HEK293 (cell line): ENCODE results near the gene ZMYM4.
A peak's percentile ranks its signal among the peaks of the same experiment; 100 is the strongest.

Experiments
- CTCF ChIA-PET: fragments of 350-600 bp; formaldehyde crosslinking; extraction: SDS; loops from one replicate; lab custom pipeline; 2021; ENCODE audit warnings: antibody characterized with exemption; lab: Yijun Ruan, JAX
- POLR2A ChIA-PET: fragments of 300-600 bp; formaldehyde crosslinking; extraction: SDS; loops from one replicate; lab custom pipeline; 2020; ENCODE audit warnings: antibody characterized with exemption, inconsistent platforms; lab: Yijun Ruan, JAX
- H3K27ac ChIP-seq: fragments of 200-500 bp; sonication (Bioruptor generic); 2 replicates; pipeline ENCODE4 v1.5.1; 2014; ENCODE audit warnings: low read depth, low read length, control low read depth, inconsistent platforms; ENCODE audit errors: extremely low read depth
- H3K36me3 ChIP-seq, 2 experiments: fragments of 200-500 bp in 1 of 2; sonication (Bioruptor generic) in 1 of 2; 1 replicate in 1 of 2; 2 replicates in 1 of 2; pipeline ENCODE4 v1.5.1; 2014 to 2017; ENCODE audit warnings: inconsistent platforms in 2 of 2, low read length in 2 of 2; ENCODE audit not compliant: control insufficient read depth in 2 of 2, insufficient read depth in 1 of 2
- H3K4me1 ChIP-seq: fragments of 200-500 bp; sonication (Bioruptor generic); 2 replicates; pipeline ENCODE4 v1.5.1; 2014; ENCODE audit warnings: mild to moderate bottlenecking, low read length, inconsistent platforms; ENCODE audit not compliant: control insufficient read depth, insufficient read depth
- H3K4me3 ChIP-seq: 2 replicates; pipeline ENCODE4 v1.5.1; 2011; ENCODE audit warnings: low read depth, mild to moderate bottlenecking, control low read depth, low read length, moderate library complexity
- H3K9me3 ChIP-seq: fragments of 200-500 bp; sonication (Bioruptor generic); 2 replicates; pipeline ENCODE4 v1.5.1; 2014; ENCODE audit warnings: low read depth, low read length, inconsistent platforms; ENCODE audit not compliant: control insufficient read depth, insufficient read depth
- TCF7L2 ChIP-seq: IDR thresholded peaks from 2 replicates; pipeline ENCODE4 v1.6.1; 2011; ENCODE audit warnings: low read depth, mild to moderate bottlenecking, inconsistent platforms, low read length, moderate library complexity, borderline replicate concordance
- WT1 ChIP-seq: fragments of 450-650 bp; formaldehyde crosslinking; IDR thresholded peaks from 2 replicates; pipeline ENCODE4 v1.5.1; 2016; ENCODE audit warnings: missing biosample characterization, missing genetic modification characterization
- ZNF121 ChIP-seq: fragments of 450-650 bp; formaldehyde crosslinking; IDR thresholded peaks from 2 replicates; pipeline ENCODE4 v1.5.1; 2016; ENCODE audit warnings: missing biosample characterization, missing genetic modification characterization
- ZNF133 ChIP-seq: fragments of 450-650 bp; formaldehyde crosslinking; IDR thresholded peaks from 2 replicates; pipeline ENCODE4 v1.5.1; 2016; ENCODE audit warnings: missing biosample characterization, missing genetic modification characterization
- ZNF157 ChIP-seq: fragments of 450-650 bp; formaldehyde crosslinking; IDR thresholded peaks from 2 replicates; pipeline ENCODE4 v1.5.1; 2016; ENCODE audit warnings: missing biosample characterization, missing genetic modification characterization
- ZNF341 ChIP-seq: fragments of 450-650 bp; formaldehyde crosslinking; IDR thresholded peaks from 2 replicates; pipeline ENCODE4; 2016; ENCODE audit warnings: low read depth, missing biosample characterization, missing genetic modification characterization
- ZNF350 ChIP-seq: fragments of 450-650 bp; formaldehyde crosslinking; IDR thresholded peaks from 2 replicates; pipeline ENCODE4 v1.5.0; 2017; ENCODE audit warnings: missing biosample characterization, mild to moderate bottlenecking, missing genetic modification characterization
- ZNF37A ChIP-seq: fragments of 450-650 bp; IDR thresholded peaks from 2 replicates; pipeline ENCODE4 v1.5.1; 2018; ENCODE audit warnings: missing biosample characterization, missing genetic modification characterization
- ZNF473 ChIP-seq: fragments of 450-650 bp; formaldehyde crosslinking; IDR thresholded peaks from 2 replicates; pipeline ENCODE4 v1.5.1; 2017; ENCODE audit warnings: missing biosample characterization, missing genetic modification characterization
- ZNF561 ChIP-seq: fragments of 450-650 bp; IDR thresholded peaks from 2 replicates; pipeline ENCODE4 v1.5.1; 2018; ENCODE audit warnings: missing biosample characterization, missing genetic modification characterization, borderline replicate concordance
- ZNF596 ChIP-seq: fragments of 450-650 bp; IDR thresholded peaks from 2 replicates; pipeline ENCODE4 v1.5.0; 2018; ENCODE audit warnings: missing biosample characterization, mild to moderate bottlenecking, missing genetic modification characterization, moderate library complexity
- ZNF621 ChIP-seq: fragments of 450-650 bp; formaldehyde crosslinking; IDR thresholded peaks from 2 replicates; pipeline ENCODE4 v1.5.1; 2017; ENCODE audit warnings: missing biosample characterization, missing genetic modification characterization
- ZNF830 ChIP-seq: fragments of 450-650 bp; IDR thresholded peaks from 2 replicates; pipeline ENCODE4 v1.5.0; 2018; ENCODE audit warnings: missing biosample characterization, missing genetic modification characterization, low read depth, mild to moderate bottlenecking, moderate library complexity
- TF ChIP-seq, protein P1 (sequence below): fragments of 450-650 bp; formaldehyde crosslinking; IDR thresholded peaks from 2 replicates; pipeline ENCODE4 v1.5.1; 2017; ENCODE audit warnings: missing biosample characterization, missing genetic modification characterization
- TF ChIP-seq, protein P2 (sequence below): fragments of 450-650 bp; formaldehyde crosslinking; IDR thresholded peaks from 2 replicates; pipeline ENCODE4 v1.5.1; 2017; ENCODE audit warnings: missing biosample characterization, missing genetic modification characterization
- TF ChIP-seq, protein P3 (sequence below): fragments of 450-650 bp; formaldehyde crosslinking; IDR thresholded peaks from 2 replicates; pipeline ENCODE4 v1.5.1; 2016; ENCODE audit warnings: missing biosample characterization, missing genetic modification characterization
- TF ChIP-seq, protein P4 (sequence below): sonication (generic); formaldehyde crosslinking; IDR thresholded peaks from 2 replicates; pipeline ENCODE4 v1.8.1; 2022; ENCODE audit warnings: mild to moderate bottlenecking, moderate library complexity, missing genetic modification reagents
- TF ChIP-seq, protein P5 (sequence below): fragments of 450-650 bp; IDR thresholded peaks from 2 replicates; pipeline ENCODE4 v1.5.1; 2018; ENCODE audit warnings: missing biosample characterization, missing genetic modification characterization

ZMYM4 gene

DNA sequence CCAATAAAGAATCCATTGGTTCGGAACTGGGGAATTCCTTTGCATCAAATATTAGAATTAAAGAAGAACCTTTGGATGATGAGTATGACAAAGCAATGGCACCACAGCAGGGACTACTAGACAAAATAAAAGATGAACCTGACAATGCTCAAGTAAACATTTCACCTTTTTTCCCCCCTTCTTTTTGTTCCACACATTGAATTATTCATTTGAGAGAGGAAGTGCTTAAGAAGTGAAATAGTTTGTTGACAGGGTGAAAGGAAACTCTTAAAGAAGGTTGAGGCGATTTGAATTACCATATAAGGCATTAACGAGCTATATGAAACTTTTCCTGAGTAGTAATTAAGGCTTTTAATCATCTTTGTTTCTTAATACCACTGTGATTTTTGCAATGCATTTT, 93.1 kb downstream of the ZMYM4 start:
- H3K36me3 ChIP-seq, result peaks cover 0 to 42% of the 10 kb centered on the region in 2 experiments; a peak in 2 of 3 replicates
- H3K4me1 ChIP-seq, result peaks cover 6% of the 10 kb centered on the region; the same call in 1 of the 2 replicates
- H3K27ac ChIP-seq, result no peak overlapping the region
- ChIA-PET POLR2A (no interaction called here), CTCF (no interaction called here)
- H3K9me3 ChIP-seq, result no peaks in the 10 kb centered on the region
- TF ChIP-seq ZNF561 (tag by site-specific recombination), result no peak
- TF ChIP-seq, protein P1, sequence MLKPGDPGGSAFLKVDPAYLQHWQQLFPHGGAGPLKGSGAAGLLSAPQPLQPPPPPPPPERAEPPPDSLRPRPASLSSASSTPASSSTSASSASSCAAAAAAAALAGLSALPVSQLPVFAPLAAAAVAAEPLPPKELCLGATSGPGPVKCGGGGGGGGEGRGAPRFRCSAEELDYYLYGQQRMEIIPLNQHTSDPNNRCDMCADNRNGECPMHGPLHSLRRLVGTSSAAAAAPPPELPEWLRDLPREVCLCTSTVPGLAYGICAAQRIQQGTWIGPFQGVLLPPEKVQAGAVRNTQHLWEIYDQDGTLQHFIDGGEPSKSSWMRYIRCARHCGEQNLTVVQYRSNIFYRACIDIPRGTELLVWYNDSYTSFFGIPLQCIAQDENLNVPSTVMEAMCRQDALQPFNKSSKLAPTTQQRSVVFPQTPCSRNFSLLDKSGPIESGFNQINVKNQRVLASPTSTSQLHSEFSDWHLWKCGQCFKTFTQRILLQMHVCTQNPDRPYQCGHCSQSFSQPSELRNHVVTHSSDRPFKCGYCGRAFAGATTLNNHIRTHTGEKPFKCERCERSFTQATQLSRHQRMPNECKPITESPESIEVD (tag by site-specific recombination), result peak; percentile 32
- TF ChIP-seq, protein P2, sequence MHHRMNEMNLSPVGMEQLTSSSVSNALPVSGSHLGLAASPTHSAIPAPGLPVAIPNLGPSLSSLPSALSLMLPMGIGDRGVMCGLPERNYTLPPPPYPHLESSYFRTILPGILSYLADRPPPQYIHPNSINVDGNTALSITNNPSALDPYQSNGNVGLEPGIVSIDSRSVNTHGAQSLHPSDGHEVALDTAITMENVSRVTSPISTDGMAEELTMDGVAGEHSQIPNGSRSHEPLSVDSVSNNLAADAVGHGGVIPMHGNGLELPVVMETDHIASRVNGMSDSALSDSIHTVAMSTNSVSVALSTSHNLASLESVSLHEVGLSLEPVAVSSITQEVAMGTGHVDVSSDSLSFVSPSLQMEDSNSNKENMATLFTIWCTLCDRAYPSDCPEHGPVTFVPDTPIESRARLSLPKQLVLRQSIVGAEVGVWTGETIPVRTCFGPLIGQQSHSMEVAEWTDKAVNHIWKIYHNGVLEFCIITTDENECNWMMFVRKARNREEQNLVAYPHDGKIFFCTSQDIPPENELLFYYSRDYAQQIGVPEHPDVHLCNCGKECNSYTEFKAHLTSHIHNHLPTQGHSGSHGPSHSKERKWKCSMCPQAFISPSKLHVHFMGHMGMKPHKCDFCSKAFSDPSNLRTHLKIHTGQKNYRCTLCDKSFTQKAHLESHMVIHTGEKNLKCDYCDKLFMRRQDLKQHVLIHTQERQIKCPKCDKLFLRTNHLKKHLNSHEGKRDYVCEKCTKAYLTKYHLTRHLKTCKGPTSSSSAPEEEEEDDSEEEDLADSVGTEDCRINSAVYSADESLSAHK (tag by site-specific recombination), result 0 out of 2 replicates have a peak, but pooled peaks have one; percentile 14
- no peak overlapping the region for H3K4me3 ChIP-seq

DNA sequence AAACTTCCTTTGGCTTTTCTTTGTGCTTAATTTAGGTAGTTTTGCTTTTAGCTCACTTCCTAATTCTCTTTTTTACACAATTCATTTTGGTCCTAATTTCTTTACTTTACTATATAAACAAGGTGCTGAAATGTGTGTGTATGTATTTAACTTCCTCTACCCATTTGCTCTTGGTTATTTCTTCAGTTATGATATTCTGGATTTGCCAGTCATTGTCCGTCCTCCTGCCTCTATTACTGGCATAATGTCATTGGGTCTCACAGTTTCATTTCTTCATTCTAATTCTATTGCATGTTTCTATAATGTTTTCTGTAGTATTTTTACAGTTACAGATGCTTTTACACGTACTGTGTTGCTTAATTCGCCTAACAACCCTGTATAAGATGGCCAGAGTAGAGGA, 96.2 kb downstream of the ZMYM4 start:
- no peaks in the 10 kb centered on the region for H3K4me1 ChIP-seq
- H3K9me3 ChIP-seq, result no peaks in the 10 kb centered on the region
- peaks cover 0 to 46% of the 10 kb centered on the region in 2 experiments; a peak in 2 of 3 replicates for H3K36me3 ChIP-seq
- ChIA-PET POLR2A (no interaction called here), CTCF (no interaction called here)
- H3K27ac ChIP-seq, result no peak overlapping the region
- no peak for TF ChIP-seq ZNF621 (tag by site-specific recombination)
- no peak for TF ChIP-seq ZNF830 (tag by site-specific recombination)
- no peak for TF ChIP-seq ZNF350 (tag by site-specific recombination)
- TF ChIP-seq ZNF473, result no peak
- TF ChIP-seq TCF7L2, result no peak
- TF ChIP-seq ZNF133, result no peak
- TF ChIP-seq, protein P3, sequence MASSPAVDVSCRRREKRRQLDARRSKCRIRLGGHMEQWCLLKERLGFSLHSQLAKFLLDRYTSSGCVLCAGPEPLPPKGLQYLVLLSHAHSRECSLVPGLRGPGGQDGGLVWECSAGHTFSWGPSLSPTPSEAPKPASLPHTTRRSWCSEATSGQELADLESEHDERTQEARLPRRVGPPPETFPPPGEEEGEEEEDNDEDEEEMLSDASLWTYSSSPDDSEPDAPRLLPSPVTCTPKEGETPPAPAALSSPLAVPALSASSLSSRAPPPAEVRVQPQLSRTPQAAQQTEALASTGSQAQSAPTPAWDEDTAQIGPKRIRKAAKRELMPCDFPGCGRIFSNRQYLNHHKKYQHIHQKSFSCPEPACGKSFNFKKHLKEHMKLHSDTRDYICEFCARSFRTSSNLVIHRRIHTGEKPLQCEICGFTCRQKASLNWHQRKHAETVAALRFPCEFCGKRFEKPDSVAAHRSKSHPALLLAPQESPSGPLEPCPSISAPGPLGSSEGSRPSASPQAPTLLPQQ (tag by site-specific recombination), result no peak
- TF ChIP-seq ZNF157 (tag by site-specific recombination), result no peak
- TF ChIP-seq ZNF341, result no peak
- H3K4me3 ChIP-seq, result no peak overlapping the region

DNA sequence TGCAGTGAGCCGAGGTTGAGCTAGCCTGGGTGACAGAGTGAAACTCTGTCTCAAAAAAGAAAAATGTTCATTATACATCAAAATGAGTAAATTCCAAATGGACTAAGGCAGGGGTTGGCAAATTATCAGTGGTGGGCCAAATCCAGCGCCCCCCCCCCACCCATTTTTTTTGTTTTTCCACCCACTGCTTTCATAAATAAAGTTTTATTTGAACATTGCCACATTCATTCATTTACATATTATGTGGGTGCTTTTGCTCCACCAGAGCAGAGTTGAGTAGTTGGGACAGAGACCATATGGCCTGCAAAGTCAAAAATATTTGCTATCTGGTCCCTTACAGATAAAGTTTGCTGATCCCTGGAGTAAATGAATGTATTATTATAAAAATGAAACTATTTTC, 99.4 kb downstream of the ZMYM4 start:
- H3K4me1 ChIP-seq, result no peaks in the 10 kb centered on the region
- H3K27ac ChIP-seq, result no peak overlapping the region
- POLR2A ChIA-PET, result no interaction called here
- no peaks in the 10 kb centered on the region for H3K9me3 ChIP-seq
- CTCF ChIA-PET, result no interaction called here
- H3K36me3 ChIP-seq, result peaks cover 0 to 40% of the 10 kb centered on the region in 2 experiments; a peak in 2 of 3 replicates
- no peak overlapping the region for H3K4me3 ChIP-seq
- no peak for TF ChIP-seq TCF7L2
- no peak for TF ChIP-seq ZNF121 (tag by site-specific recombination)
- no peak for TF ChIP-seq WT1 (tag by site-specific recombination)
- TF ChIP-seq ZNF596 (tag by site-specific recombination), result no peak
- TF ChIP-seq, protein P4, sequence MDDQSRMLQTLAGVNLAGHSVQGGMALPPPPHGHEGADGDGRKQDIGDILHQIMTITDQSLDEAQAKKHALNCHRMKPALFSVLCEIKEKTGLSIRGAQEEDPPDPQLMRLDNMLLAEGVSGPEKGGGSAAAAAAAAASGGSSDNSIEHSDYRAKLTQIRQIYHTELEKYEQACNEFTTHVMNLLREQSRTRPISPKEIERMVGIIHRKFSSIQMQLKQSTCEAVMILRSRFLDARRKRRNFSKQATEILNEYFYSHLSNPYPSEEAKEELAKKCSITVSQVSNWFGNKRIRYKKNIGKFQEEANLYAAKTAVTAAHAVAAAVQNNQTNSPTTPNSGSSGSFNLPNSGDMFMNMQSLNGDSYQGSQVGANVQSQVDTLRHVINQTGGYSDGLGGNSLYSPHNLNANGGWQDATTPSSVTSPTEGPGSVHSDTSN (CRISPR knock-in tag), result no peak
- TF ChIP-seq, protein P5, sequence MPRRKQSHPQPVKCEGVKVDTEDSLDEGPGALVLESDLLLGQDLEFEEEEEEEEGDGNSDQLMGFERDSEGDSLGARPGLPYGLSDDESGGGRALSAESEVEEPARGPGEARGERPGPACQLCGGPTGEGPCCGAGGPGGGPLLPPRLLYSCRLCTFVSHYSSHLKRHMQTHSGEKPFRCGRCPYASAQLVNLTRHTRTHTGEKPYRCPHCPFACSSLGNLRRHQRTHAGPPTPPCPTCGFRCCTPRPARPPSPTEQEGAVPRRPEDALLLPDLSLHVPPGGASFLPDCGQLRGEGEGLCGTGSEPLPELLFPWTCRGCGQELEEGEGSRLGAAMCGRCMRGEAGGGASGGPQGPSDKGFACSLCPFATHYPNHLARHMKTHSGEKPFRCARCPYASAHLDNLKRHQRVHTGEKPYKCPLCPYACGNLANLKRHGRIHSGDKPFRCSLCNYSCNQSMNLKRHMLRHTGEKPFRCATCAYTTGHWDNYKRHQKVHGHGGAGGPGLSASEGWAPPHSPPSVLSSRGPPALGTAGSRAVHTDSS (tag by site-specific recombination), result no peak
- no peak for TF ChIP-seq ZNF37A (tag by site-specific recombination)
